Mesothelial cell of epicardium (in vitro differentiated cells): ENCODE results near the gene JARID2. TPM values are rescaled to one million over a fixed set of nuclear protein-coding genes. Genes with fewer than 3 reads are reported as not detected.

Source experiments
- DNase-seq, 2 experiments: peaks; one replicate each; pipeline ENCODE4 v3.0.0; 2021; ENCODE audit warnings: low spot score in 2 of 2; ENCODE audit not compliant: unreplicated experiment in 2 of 2
- H3K27ac Mint-ChIP-seq: 2 replicates; pipeline ENCODE4 v1.8.0; 2021; ENCODE audit warnings: mixed read lengths
- H3K27me3 Mint-ChIP-seq: 2 replicates; pipeline ENCODE4 v1.8.0; 2021; ENCODE audit warnings: low read depth, mixed read lengths
- H3K36me3 Mint-ChIP-seq: 2 replicates; pipeline ENCODE4 v1.8.0; 2021; ENCODE audit warnings: mixed read lengths
- H3K4me1 Mint-ChIP-seq: 2 replicates; pipeline ENCODE4 v1.8.0; 2021; ENCODE audit warnings: mixed read lengths
- H3K4me3 Mint-ChIP-seq: 2 replicates; pipeline ENCODE4 v1.8.0; 2021; ENCODE audit warnings: mild to moderate bottlenecking, moderate library complexity, mixed read lengths
- H3K9me3 Mint-ChIP-seq: 2 replicates; pipeline ENCODE4 v1.8.0; 2021; ENCODE audit warnings: mixed read lengths
- total RNA-seq: library from RNA; stranded (reverse); gene quantifications from 3 replicates; pipeline ENCODE4 v1.2.1, GENCODE V29; 2021
- TF ChIP-seq, protein P1 (sequence below): fragments of 200-600 bp; sonication (generic); IDR thresholded peaks from one replicate; pipeline ENCODE4 v1.5.0; 2021; ENCODE audit warnings: antibody characterized with exemption; ENCODE audit not compliant: unreplicated experiment

JARID2 gene
- total RNA-seq, 1 donor from 2014 or later: 35.3 TPM

- no peaks in the 10 kb centered on the region for H3K9me3 Mint-ChIP-seq
- peaks cover 65% of the 10 kb centered on the region for H3K36me3 Mint-ChIP-seq
- H3K4me3 Mint-ChIP-seq: no peak overlapping the region
- TF ChIP-seq, protein P1, sequence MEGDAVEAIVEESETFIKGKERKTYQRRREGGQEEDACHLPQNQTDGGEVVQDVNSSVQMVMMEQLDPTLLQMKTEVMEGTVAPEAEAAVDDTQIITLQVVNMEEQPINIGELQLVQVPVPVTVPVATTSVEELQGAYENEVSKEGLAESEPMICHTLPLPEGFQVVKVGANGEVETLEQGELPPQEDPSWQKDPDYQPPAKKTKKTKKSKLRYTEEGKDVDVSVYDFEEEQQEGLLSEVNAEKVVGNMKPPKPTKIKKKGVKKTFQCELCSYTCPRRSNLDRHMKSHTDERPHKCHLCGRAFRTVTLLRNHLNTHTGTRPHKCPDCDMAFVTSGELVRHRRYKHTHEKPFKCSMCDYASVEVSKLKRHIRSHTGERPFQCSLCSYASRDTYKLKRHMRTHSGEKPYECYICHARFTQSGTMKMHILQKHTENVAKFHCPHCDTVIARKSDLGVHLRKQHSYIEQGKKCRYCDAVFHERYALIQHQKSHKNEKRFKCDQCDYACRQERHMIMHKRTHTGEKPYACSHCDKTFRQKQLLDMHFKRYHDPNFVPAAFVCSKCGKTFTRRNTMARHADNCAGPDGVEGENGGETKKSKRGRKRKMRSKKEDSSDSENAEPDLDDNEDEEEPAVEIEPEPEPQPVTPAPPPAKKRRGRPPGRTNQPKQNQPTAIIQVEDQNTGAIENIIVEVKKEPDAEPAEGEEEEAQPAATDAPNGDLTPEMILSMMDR: no peak
- H3K27ac Mint-ChIP-seq: no peak overlapping the region
- H3K27me3 Mint-ChIP-seq: no peaks in the 10 kb centered on the region
- no peak for DNase-seq
- H3K4me1 Mint-ChIP-seq: no peaks in the 10 kb centered on the region
These were observed 270.5 kb downstream of the JARID2 start for GRCh38 chr6:15516378-15516777.

- H3K27ac Mint-ChIP-seq: no peak overlapping the region
- no peak overlapping the region for H3K4me3 Mint-ChIP-seq
- DNase-seq: no peak
- TF ChIP-seq, protein P1: no peak
- no peaks in the 10 kb centered on the region for H3K4me1 Mint-ChIP-seq
- H3K9me3 Mint-ChIP-seq: no peaks in the 10 kb centered on the region
- peaks cover 66% of the 10 kb centered on the region for H3K36me3 Mint-ChIP-seq
- no peaks in the 10 kb centered on the region for H3K27me3 Mint-ChIP-seq
These were observed 271.2 kb downstream of the JARID2 start for GRCh38 chr6:15516923-15517560.

GRCh38 chr6:15517600-15517999 lies 271.7 kb downstream of the JARID2 start:
- H3K36me3 Mint-ChIP-seq: peaks cover 66% of the 10 kb centered on the region
- DNase-seq: no peak
- no peaks in the 10 kb centered on the region for H3K9me3 Mint-ChIP-seq
- no peaks in the 10 kb centered on the region for H3K27me3 Mint-ChIP-seq
- TF ChIP-seq, protein P1: no peak
- no peak overlapping the region for H3K4me3 Mint-ChIP-seq
- no peak overlapping the region for H3K27ac Mint-ChIP-seq
- no peaks in the 10 kb centered on the region for H3K4me1 Mint-ChIP-seq

DNA sequence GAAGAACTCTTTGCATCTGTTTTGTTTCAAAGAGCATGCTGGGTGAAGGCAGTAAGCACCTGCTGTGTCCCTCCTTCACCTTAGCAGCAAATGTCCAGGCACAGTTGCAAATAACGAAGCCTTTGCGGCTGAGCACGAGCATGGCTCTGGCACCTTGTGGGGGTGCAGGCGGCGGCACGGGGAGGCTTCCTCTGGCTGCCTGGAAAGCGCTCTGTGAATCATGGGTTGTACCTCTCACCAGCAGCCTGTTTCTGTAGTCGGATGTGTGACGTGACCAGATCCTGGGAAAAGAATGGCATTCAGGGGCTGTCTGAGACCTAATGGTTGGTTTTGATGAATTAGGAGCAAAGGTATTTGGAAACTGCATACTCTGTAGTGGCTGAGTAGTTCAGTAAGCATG lies 272.2 kb downstream of the JARID2 start:
- Mint-ChIP-seq H3K4me1 (no peaks in the 10 kb centered on the region), H3K4me3 (no peak overlapping the region), H3K27me3 (no peaks in the 10 kb centered on the region), H3K36me3 (peaks cover 67% of the 10 kb centered on the region), H3K9me3 (no peaks in the 10 kb centered on the region), H3K27ac (no peak overlapping the region)
- DNase-seq: no peak
- TF ChIP-seq, protein P1: no peak

- no peaks in the 10 kb centered on the region for H3K4me1 Mint-ChIP-seq
- H3K36me3 Mint-ChIP-seq: peaks cover 70% of the 10 kb centered on the region
- no peaks in the 10 kb centered on the region for H3K27me3 Mint-ChIP-seq
These were observed 273.0 kb downstream of the JARID2 start for GRCh38 chr6:15518878-15519277.

More at GRCh38 chr6:15518878-15519277, 273.0 kb downstream of the JARID2 start:
- no peak for DNase-seq
- TF ChIP-seq, protein P1: no peak
- Mint-ChIP-seq H3K4me3 (no peak overlapping the region), H3K9me3 (peaks cover 2% of the 10 kb centered on the region), H3K27ac (no peak overlapping the region)
